ENCODE results near the gene TOP2A.
"Not testable (repeated sequence)": the region's sequence is repeated elsewhere in the genome, so short reads cannot be mapped to it uniquely, and the experiment has no call there.

TOP2A gene

GRCh38 chr17:40427002-40427491, 9.4 kb upstream of the TOP2A start:
- Histone ChIP-seq H3K36me3 (ENCODE audit: insufficient read depth, low read length) (no peaks in the 10 kb centered on the region), H3K9me3 (ENCODE audit: control insufficient read depth, insufficient read depth, low read length) (no peaks in the 10 kb centered on the region), H3K4me1 (ENCODE audit: insufficient read depth, low read length) (peaks cover 12% of the 10 kb centered on the region; the same call in 1 of the 2 replicates), H3K9ac (ENCODE audit: low read depth, low read length) (no peak overlapping the region)

- Histone ChIP-seq H3K9ac (ENCODE audit: low read depth, low read length) (no peak overlapping the region), H3K4me1 (ENCODE audit: insufficient read depth, low read length) (peaks cover 17% of the 10 kb centered on the region), H3K9me3 (ENCODE audit: control insufficient read depth, insufficient read depth, low read length) (no peaks in the 10 kb centered on the region), H3K36me3 (ENCODE audit: insufficient read depth, low read length) (no peaks in the 10 kb centered on the region)
Observed at GRCh38 chr17:40425741-40426140, 8.0 kb upstream of the TOP2A start.

- Histone ChIP-seq H3K9me3 (ENCODE audit: control insufficient read depth, insufficient read depth, low read length) (no peaks in the 10 kb centered on the region), H3K4me1 (ENCODE audit: insufficient read depth, low read length) (peaks cover 26% of the 10 kb centered on the region), H3K9ac (ENCODE audit: low read depth, low read length) (peak overlapping the region; percentile 18; the same call in 1 of the 2 replicates), H3K36me3 (ENCODE audit: insufficient read depth, low read length) (no peaks in the 10 kb centered on the region)
Observed at GRCh38 chr17:40422990-40423633, 5.4 kb upstream of the TOP2A start.

DNA sequence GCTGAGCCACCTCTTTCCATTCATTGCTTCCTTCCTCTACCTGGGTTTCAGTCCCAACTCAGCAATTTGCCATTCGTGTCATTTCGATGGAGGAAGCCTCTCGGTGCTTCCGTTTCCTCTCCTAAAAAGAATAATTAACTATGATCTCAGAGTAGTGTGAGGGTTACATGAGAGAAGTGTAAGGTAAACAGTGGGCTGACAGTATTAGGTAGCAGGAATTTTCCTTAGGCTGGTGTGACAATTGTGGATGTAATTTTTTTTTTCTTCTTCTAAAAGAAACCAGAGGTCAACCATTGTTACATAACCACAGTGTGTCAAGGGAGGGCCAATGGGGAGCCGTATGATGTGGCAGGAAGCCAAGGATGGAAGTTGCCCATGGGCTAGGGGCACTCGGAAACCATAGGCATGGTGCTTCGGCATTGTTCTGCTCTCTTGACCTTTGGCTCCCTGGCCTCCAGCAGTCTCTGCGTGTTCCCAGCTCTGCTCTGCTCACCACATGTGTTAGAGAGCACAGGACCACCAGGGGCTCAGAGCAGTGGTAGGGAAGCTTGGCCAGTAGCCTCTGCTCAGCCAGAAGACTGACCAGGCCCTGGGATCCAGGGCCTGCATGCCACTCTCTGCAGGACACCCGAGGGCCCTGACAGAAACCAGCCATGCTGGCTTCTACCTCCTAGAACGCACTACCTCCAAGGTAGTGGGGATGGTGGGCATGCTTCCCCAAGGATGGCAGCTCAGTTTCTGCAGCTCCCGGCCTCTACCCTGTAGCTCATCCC, 2.0 kb upstream of the TOP2A start:
- Histone ChIP-seq H3K9me3 (ENCODE audit: control insufficient read depth, insufficient read depth, low read length) (no peaks in the 10 kb centered on the region), H3K36me3 (ENCODE audit: insufficient read depth, low read length) (no peaks in the 10 kb centered on the region), H3K9ac (ENCODE audit: low read depth, low read length) (no peak overlapping the region), H3K4me1 (ENCODE audit: insufficient read depth, low read length) (peaks cover 29% of the 10 kb centered on the region)

DNA sequence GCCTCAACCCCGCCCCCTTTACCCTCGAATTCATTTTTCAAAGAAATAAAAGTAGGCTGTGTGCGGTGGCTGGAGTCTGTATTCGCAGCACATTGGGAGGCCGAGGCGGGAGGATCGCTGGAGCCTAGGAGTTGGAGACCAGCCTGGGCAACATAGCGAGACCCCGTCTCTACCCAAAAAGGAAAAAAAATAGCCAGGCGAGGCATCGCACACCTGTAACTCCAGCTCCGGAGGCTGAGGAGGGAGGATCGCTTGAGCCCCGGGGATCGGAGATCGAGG, 671 bp upstream of the TOP2A start:
- Histone ChIP-seq H3K9me3 (ENCODE audit: control insufficient read depth, insufficient read depth, low read length) (no peaks in the 10 kb centered on the region), H3K9ac (ENCODE audit: low read depth, low read length) (peak overlapping the region; percentile 55), H3K4me1 (ENCODE audit: insufficient read depth, low read length) (peaks cover 28% of the 10 kb centered on the region), H3K36me3 (ENCODE audit: insufficient read depth, low read length) (peaks cover 7% of the 10 kb centered on the region; the same call in 1 of the 2 replicates)

DNA sequence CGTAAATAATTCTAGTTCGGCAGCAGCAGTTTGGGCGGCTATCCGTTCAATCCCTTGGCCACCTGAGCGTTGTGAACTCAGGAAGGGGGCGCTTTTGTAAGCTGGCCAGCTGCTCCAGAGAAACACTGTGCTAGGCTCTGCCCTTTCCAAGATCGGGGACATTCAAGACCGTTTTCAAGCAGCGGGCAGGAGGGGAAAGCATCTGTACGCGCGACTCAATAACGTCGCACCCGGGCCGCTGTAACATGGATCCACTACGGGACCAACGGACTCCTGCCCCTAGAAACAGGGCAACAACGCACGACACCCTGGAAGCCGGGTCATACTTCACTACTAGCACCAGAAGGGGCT, 463 bp downstream of the TOP2A start:
- H3K9me3 ChIP-seq (ENCODE audit: control insufficient read depth, insufficient read depth, low read length) = no peaks in the 10 kb centered on the region
- peaks cover 9% of the 10 kb centered on the region; the same call in 1 of the 2 replicates for H3K36me3 ChIP-seq (ENCODE audit: insufficient read depth, low read length)
- H3K4me1 ChIP-seq (ENCODE audit: insufficient read depth, low read length) = peaks cover 25% of the 10 kb centered on the region
- peak overlapping the region; percentile 85 for H3K9ac ChIP-seq (ENCODE audit: low read depth, low read length)

- Histone ChIP-seq H3K4me1 (ENCODE audit: insufficient read depth, low read length) (peaks cover 22% of the 10 kb centered on the region), H3K9ac (ENCODE audit: low read depth, low read length) (peak overlapping the region; percentile 85), H3K36me3 (ENCODE audit: insufficient read depth, low read length) (peaks cover 14% of the 10 kb centered on the region), H3K9me3 (ENCODE audit: control insufficient read depth, insufficient read depth, low read length) (no peaks in the 10 kb centered on the region)
Observed at GRCh38 chr17:40416671-40417070, 1.0 kb downstream of the TOP2A start.

DNA sequence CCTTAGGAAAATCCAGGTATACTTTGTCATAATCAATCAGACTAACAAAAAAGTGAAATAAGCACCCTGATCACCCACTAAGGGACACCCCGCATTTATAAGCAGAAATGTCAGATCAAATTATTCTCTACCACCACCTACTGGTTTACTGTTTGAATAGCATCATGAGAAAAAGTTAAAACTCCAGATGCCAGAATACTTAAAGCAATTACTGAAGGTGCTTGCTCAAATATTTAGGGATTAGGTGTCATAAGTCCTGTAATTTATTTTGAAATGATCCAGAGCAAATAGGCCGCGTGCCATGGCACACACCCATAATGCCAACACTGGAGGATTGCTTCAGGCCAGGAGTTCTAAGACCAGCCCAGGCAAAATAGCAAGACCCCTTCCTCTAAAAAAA, 2.3 kb downstream of the TOP2A start:
- Histone ChIP-seq H3K9me3 (ENCODE audit: control insufficient read depth, insufficient read depth, low read length) (no peaks in the 10 kb centered on the region), H3K36me3 (ENCODE audit: insufficient read depth, low read length) (peaks cover 27% of the 10 kb centered on the region), H3K9ac (ENCODE audit: low read depth, low read length) (no peak overlapping the region), H3K4me1 (ENCODE audit: insufficient read depth, low read length) (peaks cover 33% of the 10 kb centered on the region)

DNA sequence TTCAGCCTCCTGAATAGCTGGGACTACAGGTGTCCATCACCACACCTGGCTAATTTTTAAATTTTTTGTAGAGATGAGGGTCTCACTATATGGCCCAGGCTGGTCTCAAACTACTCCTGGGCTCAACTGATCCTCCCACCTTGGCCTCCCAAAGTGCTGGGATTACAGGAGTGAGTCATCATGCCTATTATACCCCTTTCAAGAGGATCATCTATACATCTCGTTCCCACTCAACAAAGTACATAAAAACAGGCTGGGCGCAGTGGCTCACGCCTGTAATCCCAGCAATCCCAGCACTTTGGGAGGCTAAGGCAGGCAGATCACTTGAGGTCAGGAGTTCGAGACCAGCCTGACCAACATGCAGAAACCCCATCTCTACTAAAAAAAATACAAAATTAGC, 3.4 kb downstream of the TOP2A start:
- peaks cover 27% of the 10 kb centered on the region for H3K4me1 ChIP-seq (ENCODE audit: insufficient read depth, low read length)
- H3K9ac ChIP-seq (ENCODE audit: low read depth, low read length); H3K9me3 ChIP-seq (ENCODE audit: control insufficient read depth, insufficient read depth, low read length): not testable (repeated sequence)
- H3K36me3 ChIP-seq (ENCODE audit: insufficient read depth, low read length) = peaks cover 27% of the 10 kb centered on the region

- Histone ChIP-seq H3K4me1 (ENCODE audit: insufficient read depth, low read length) (peaks cover 27% of the 10 kb centered on the region), H3K36me3 (ENCODE audit: insufficient read depth, low read length) (peaks cover 33% of the 10 kb centered on the region), H3K9me3 (ENCODE audit: control insufficient read depth, insufficient read depth, low read length) (no peaks in the 10 kb centered on the region), H3K9ac (ENCODE audit: low read depth, low read length) (no peak overlapping the region)
Observed at GRCh38 chr17:40412880-40413279, 4.8 kb downstream of the TOP2A start.

- H3K4me1 ChIP-seq (ENCODE audit: insufficient read depth, low read length) = peaks cover 27% of the 10 kb centered on the region
- H3K9me3 ChIP-seq (ENCODE audit: control insufficient read depth, insufficient read depth, low read length) = no peaks in the 10 kb centered on the region
- H3K9ac ChIP-seq (ENCODE audit: low read depth, low read length) = no peak overlapping the region
- peaks cover 38% of the 10 kb centered on the region for H3K36me3 ChIP-seq (ENCODE audit: insufficient read depth, low read length)
Observed at GRCh38 chr17:40411821-40412220, 5.9 kb downstream of the TOP2A start.

GRCh38 chr17:40410082-40410481, 7.6 kb downstream of the TOP2A start:
- H3K4me1 ChIP-seq (ENCODE audit: insufficient read depth, low read length) = peaks cover 16% of the 10 kb centered on the region
- H3K36me3 ChIP-seq (ENCODE audit: insufficient read depth, low read length) = peaks cover 52% of the 10 kb centered on the region
- no peaks in the 10 kb centered on the region for H3K9me3 ChIP-seq (ENCODE audit: control insufficient read depth, insufficient read depth, low read length)
- H3K9ac ChIP-seq (ENCODE audit: low read depth, low read length) = no peak overlapping the region

- H3K36me3 ChIP-seq (ENCODE audit: insufficient read depth, low read length) = peaks cover 52% of the 10 kb centered on the region
- H3K4me1 ChIP-seq (ENCODE audit: insufficient read depth, low read length) = peaks cover 16% of the 10 kb centered on the region
- not testable (repeated sequence) for H3K9me3 ChIP-seq (ENCODE audit: control insufficient read depth, insufficient read depth, low read length); H3K9ac ChIP-seq (ENCODE audit: low read depth, low read length)
Observed at GRCh38 chr17:40409540-40409939, 8.2 kb downstream of the TOP2A start.

DNA sequence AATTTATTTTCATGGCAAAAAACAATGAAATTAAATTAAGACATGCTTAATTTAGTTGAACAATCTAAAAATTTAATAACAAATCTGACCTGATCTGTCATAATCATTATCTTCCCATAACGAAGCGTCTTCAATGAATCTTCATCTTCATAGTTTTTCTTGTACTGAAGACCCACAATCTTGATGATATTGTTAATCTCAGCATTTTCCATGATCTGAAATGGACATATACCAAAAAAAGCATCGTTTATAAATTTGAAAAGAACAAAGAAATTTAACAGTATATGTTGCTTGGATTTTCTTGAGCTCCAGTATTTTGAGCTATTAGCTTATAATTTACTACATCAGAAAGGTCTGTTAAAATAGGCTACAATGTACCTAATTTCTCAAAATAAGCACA, 10.2 kb downstream of the TOP2A start:
- peaks cover 49% of the 10 kb centered on the region for H3K36me3 ChIP-seq (ENCODE audit: insufficient read depth, low read length)
- H3K9me3 ChIP-seq (ENCODE audit: control insufficient read depth, insufficient read depth, low read length) = no peaks in the 10 kb centered on the region
- no peak overlapping the region for H3K9ac ChIP-seq (ENCODE audit: low read depth, low read length)
- H3K4me1 ChIP-seq (ENCODE audit: insufficient read depth, low read length) = peaks cover 16% of the 10 kb centered on the region

DNA sequence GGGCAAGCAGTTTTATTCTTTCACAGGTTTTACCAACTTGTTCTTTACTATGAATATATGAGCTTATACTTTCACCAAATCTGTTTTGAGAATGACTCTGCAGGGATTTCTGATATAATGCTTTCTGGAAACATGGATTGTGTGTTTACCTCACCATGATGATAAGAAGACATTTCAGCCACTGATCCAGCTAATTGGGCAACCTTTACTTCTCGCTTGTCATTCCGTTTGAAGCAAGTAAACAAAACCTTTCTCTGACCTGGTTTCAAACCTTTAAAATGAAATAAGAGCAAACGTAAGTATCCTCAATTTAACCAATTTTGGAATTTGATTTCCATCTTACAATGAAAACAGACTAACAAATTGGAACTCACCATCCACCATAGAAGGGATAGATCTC, 13.7 kb downstream of the TOP2A start:
- H3K4me1 ChIP-seq (ENCODE audit: insufficient read depth, low read length) = no peaks in the 10 kb centered on the region
- H3K9me3 ChIP-seq (ENCODE audit: control insufficient read depth, insufficient read depth, low read length) = no peaks in the 10 kb centered on the region
- H3K9ac ChIP-seq (ENCODE audit: low read depth, low read length) = no peak overlapping the region
- H3K36me3 ChIP-seq (ENCODE audit: insufficient read depth, low read length) = peaks cover 52% of the 10 kb centered on the region

All from ES-I3 (cell line).